GM19239 (cell line): ENCODE data around the gene SERHL2.

ENCODE experiments used
- DNase-seq: peaks from one replicate; pipeline ENCODE4 v3.0.0; 2011; ENCODE audit warnings: low spot score; ENCODE audit not compliant: insufficient read length
- FAIRE-seq: peaks from 2 replicates; lab custom pipeline; 2011; peaks lifted over from hg19 to GRCh38; lab: Jason Lieb, UNC

Gene SERHL2

DNA sequence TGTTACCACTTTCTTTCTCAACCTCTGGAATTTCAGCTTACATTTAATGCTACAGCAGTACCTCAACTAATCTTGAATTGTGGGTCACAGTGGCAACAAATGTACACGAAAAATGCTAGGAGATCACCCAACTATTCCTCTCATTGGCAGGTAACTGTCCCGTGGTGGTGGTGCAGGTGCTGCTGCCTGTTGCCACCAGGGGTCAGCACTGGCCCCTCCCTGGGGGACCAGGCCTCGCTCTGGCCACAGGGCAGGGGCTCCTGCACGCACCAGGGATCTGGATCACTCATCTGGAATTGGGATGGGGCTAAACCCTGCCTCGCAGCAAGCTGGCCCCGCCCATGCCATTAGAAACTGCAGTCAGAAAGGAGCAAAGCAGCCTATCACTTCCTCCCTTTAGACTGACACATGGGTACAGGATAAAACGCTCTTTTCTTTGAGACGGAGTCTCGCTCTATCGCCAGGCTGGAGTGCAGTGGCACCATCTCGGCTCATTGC, 67.8 kb downstream of the SERHL2 start:
- DNase-seq (peak; percentile 82), FAIRE-seq (peak; percentile 78)

DNA sequence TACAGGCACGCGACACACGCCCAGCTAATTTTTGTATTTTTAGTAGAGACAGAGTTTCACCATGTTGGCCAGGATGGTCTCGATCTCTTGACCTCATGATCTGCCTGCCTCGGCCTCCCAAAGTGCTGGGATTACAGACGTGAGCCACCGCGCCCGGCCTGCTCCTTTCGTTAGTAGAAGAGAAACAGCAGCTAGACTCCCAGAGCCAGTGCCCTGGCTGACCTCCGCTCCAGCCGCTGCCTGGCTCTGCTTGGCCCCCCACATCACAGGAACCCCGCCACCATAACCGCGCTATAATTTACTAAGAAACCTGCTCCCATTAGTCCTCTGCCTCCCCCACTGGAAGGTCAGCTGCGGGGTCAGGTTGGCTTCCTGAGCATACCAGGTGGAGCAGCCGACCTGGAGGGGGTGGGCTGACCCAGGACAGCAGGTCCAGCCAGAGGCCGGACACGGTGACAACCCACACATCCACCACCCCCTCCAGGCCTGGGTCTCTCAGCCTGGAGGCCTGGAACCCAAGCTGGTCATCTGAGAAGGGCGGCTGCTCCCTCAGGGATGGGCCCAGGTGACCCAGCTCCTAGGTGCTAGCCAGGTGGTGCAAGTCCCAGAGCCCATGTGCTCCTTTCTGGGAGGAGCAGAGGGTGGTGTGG, 68.4 kb downstream of the SERHL2 start:
- DNase-seq (no peak), FAIRE-seq (no peak)

DNA sequence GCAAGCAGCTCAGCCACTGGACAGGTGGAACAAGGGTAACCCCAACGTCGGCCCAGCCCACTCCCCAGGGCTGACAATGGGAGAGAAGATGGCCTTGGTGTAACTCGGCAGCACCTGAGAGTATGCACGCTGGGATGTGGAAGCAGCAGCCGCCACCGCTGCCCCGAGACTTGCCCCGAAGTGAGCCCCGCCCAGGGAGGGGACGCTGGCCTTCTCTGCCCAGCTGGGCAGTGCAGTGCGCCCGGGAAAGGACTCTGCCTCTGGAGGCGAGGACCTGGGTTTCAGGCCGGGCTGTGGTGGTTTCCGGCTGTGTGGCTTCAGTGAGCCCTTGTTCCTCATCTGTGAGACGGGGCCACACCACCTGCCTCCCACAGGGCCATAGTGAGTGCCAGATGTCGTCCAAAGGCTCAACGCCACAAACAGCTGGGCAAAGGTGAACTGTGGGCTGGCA, 69.6 kb downstream of the SERHL2 start:
- no peak for FAIRE-seq
- peak; percentile 69 for DNase-seq
